ENCODE results near the gene NGEF. TPM values are rescaled to one million over a fixed set of nuclear protein-coding genes. Genes with fewer than 3 reads are reported as not detected.

Gene NGEF
- total and polyA plus RNA-seq, 10 of the 15 experiments (the other 5 are each of a cell fraction or from before 2014, with no cell fraction given), result 0.12 TPM; not detected in 9

DNA sequence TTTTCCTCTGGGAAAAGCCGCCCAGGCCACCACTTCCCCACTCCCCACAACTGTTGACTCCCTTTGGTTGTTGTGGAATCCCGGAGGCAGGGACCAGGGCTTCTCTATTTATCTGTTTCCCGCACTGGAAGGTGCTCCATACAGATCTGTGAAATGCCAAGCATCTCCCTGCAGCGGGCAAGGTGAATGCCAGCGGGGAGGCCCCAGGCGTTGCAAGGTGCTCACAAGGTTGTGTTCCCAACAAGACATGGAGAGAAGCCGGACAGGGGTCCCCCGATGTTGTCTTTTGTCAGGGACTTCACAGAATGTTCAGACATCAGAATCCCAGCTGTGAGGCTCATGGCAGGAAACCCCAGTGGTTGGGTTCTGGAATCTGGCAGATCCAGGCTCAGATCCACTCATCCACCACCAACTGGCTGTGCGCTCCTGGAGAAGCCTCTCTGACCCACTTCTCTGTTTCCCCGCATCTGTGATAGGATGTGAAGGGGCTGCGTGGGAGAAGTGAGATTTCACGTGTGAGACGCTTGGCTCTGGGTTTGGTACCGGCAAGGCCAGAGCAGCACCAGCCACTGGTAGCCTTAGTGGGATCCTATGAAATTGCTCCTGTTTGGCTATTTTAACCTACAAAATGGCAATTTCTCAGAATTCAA lies 10.8 kb upstream of the NGEF start:
- DNase-seq (ENCODE audit: low read depth, low spot score) (no peak), FAIRE-seq (no peak), ATAC-seq (no peak)
- ChIA-PET CTCF (no interaction called here), POLR2A (no interaction called here), RAD21 (ENCODE audit: unreplicated experiment) (no interaction called here), SMC1A (ENCODE audit: uncharacterized antibody, unreplicated experiment) (no interaction called here)
- intact Hi-C loops (cut with micrococcal nuclease; ENCODE audit: unreplicated experiment), result no loop called here
- peaks cover 0 to 1% of the 10 kb centered on the region in 2 experiments; a peak in 1 of 4 replicates for H3K27me3 ChIP-seq (replicated peaks in 1 of 2; ENCODE audit: control insufficient read depth in 2 of 2, insufficient read depth in 2 of 2, low read length in 1 of 2)
- no peak overlapping the region for H3K4me3 ChIP-seq
- no peak for TF ChIP-seq EP300 (IDR thresholded peaks at IDR 0.05; ENCODE audit: borderline replicate concordance in 1 of 2, control insufficient read depth in 1 of 2, low read depth in 2 of 2, low read length in 2 of 2)
- TF ChIP-seq MXI1 (IDR thresholded peaks at IDR 0.05; ENCODE audit: low read depth, low read length), result no peak
- TF ChIP-seq NFIC (IDR thresholded peaks at IDR 0.05; ENCODE audit: low read depth, low read length), result no peak
- TF ChIP-seq IKZF1 (conservative IDR thresholded peaks at IDR 0.05), result no peak
- no peak for TF ChIP-seq DPF2 (IDR thresholded peaks at IDR 0.05)
- TF ChIP-seq, protein P1, sequence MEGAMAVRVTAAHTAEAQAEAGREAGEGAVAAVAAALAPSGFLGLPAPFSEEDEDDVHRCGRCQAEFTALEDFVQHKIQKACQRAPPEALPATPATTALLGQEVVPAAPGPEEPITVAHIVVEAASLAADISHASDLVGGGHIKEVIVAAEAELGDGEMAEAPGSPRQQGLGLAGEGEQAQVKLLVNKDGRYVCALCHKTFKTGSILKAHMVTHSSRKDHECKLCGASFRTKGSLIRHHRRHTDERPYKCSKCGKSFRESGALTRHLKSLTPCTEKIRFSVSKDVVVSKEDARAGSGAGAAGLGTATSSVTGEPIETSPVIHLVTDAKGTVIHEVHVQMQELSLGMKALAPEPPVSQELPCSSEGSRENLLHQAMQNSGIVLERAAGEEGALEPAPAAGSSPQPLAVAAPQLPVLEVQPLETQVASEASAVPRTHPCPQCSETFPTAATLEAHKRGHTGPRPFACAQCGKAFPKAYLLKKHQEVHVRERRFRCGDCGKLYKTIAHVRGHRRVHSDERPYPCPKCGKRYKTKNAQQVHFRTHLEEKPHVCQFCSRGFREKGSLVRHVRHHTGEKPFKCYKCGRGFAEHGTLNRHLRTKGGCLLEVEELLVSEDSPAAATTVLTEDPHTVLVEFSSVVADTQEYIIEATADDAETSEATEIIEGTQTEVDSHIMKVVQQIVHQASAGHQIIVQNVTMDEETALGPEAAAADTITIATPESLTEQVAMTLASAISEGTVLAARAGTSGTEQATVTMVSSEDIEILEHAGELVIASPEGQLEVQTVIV (IDR thresholded peaks at IDR 0.05; ENCODE audit: borderline replicate concordance, partially characterized antibody), result no peak
- TF ChIP-seq IRF3 (IDR thresholded peaks at IDR 0.05), result no peak
- H3K4me2 ChIP-seq (ENCODE audit: control insufficient read depth, insufficient read depth), result no peak overlapping the region
- no peaks in the 10 kb centered on the region for H3K9me3 ChIP-seq (replicated peaks; ENCODE audit: control insufficient read depth, insufficient read depth, low read length)
- H3K9ac ChIP-seq (ENCODE audit: control insufficient read depth, insufficient read depth, low read length), result no peak overlapping the region
- in situ Hi-C loops (cut with MboI), result no loop called here
- H3K36me3 ChIP-seq (ENCODE audit: control insufficient read depth in 2 of 2, insufficient read depth in 2 of 2, low read length in 1 of 2), result no peaks in the 10 kb centered on the region
- no TSS peak for BruUV-seq (replicated peaks)
- H2AFZ ChIP-seq (ENCODE audit: control insufficient read depth, low read depth, low read length), result no peak overlapping the region
- 72% methylated on average over 14 of the region's 14 CpGs for WGBS (ENCODE audit: insufficient coverage, insufficient replicate concordance, low lambda C conversion rate, missing lambda C conversion rate)
- no peak overlapping the region for H3K27ac ChIP-seq (ENCODE audit: control insufficient read depth, insufficient read depth)
- H3K79me2 ChIP-seq (ENCODE audit: control insufficient read depth, insufficient read depth, low read length), result no peaks in the 10 kb centered on the region
- H4K20me1 ChIP-seq (ENCODE audit: control insufficient read depth, insufficient read depth), result no peaks in the 10 kb centered on the region
- no peaks in the 10 kb centered on the region for H3K4me1 ChIP-seq (ENCODE audit: control insufficient read depth, insufficient read depth, low read length)
